ENCODE data around the gene CACHD1.

Gene CACHD1

DNA sequence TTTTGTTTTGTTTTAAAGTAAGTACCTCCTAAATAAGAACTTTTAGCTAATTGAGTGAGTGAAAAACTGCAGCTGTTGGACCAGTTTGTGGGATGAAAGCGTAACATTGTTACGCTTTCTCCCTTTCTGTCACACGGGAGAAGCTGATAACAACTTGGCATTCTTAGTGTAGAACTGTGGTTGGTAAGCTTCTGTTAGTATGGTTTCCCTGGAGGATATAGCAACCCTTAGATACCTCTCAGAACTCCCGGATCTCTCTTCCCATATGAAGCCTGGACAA is 98.2 kb downstream of the CACHD1 start:
- ChIA-PET POLR2A (no interaction called here), CTCF (interaction anchor here (2.1 kb wide), 1 partner anchor 25 kb away, joined by 6 read pairs; no protein-coding TSS in a partner anchor)
- no peak for DNase-seq (ENCODE audit: extremely low spot score)
- TF ChIP-seq, protein P1, sequence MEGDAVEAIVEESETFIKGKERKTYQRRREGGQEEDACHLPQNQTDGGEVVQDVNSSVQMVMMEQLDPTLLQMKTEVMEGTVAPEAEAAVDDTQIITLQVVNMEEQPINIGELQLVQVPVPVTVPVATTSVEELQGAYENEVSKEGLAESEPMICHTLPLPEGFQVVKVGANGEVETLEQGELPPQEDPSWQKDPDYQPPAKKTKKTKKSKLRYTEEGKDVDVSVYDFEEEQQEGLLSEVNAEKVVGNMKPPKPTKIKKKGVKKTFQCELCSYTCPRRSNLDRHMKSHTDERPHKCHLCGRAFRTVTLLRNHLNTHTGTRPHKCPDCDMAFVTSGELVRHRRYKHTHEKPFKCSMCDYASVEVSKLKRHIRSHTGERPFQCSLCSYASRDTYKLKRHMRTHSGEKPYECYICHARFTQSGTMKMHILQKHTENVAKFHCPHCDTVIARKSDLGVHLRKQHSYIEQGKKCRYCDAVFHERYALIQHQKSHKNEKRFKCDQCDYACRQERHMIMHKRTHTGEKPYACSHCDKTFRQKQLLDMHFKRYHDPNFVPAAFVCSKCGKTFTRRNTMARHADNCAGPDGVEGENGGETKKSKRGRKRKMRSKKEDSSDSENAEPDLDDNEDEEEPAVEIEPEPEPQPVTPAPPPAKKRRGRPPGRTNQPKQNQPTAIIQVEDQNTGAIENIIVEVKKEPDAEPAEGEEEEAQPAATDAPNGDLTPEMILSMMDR (IDR thresholded peaks at IDR 0.05; ENCODE audit: control extremely low read depth, extremely low read depth, low read depth, missing control alignments), result no peak

DNA sequence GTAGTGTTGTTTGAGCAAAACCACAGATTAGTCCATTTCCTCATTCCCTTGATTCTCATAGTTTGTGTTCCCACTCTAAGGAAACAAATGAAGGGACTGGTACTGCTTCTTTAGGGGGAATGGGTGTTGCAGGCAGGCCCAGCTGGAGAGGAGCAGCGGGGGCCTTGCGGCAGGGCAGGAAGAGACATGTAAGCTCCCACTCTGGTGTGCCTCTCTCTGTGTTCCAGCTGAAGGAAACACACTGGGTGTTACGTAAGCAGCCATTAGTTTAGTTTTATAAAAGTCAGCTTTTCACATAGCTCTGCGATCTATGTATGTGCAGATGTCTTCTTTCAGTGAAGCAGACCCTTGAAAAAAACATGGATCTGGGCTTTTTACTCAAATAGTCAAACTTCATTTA is 99.5 kb downstream of the CACHD1 start:
- POLR2A ChIA-PET, result no interaction called here
- TF ChIP-seq, protein P1 (IDR thresholded peaks at IDR 0.05; ENCODE audit: control extremely low read depth, extremely low read depth, low read depth, missing control alignments), result no peak
- DNase-seq (ENCODE audit: extremely low spot score), result no peak
- CTCF ChIA-PET, result interaction anchor here (1.3 kb wide), 1 partner anchor 10 kb away, joined by 5 read pairs; no protein-coding TSS in a partner anchor

DNA sequence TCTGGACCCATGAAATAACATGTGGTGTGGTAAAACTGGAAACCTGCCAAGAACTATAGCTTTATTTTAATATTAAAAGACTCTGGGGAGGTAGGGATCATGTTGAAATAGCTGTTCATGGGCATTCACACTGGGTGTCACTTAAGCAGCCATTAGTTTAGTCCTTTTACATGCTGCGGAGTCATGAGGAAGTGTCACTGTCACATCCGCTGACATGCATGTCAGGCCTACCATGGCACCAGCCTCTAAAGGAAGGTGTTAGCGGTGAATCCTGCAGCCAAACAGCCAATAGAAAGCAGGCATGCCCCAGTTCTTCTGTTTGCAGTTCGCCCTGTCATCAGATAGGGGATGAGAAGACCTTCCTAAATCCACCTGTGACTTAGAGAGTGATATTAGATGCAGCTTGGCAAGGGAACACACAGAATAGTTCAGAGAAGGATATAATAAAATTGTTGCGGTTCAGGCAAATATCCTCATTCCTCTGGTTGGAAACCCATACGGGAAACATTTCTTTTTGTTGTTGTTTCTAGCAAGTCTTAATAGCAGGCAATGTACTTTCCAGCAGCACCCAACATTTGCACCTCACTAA is 100.4 kb downstream of the CACHD1 start:
- CTCF ChIA-PET, result interaction anchor here (1.3 kb wide), 1 partner anchor 9 kb away, joined by 5 read pairs; no protein-coding TSS in a partner anchor
- POLR2A ChIA-PET, result no interaction called here
- DNase-seq (ENCODE audit: extremely low spot score), result no peak
- TF ChIP-seq, protein P1 (IDR thresholded peaks at IDR 0.05; ENCODE audit: control extremely low read depth, extremely low read depth, low read depth, missing control alignments), result no peak

DNA sequence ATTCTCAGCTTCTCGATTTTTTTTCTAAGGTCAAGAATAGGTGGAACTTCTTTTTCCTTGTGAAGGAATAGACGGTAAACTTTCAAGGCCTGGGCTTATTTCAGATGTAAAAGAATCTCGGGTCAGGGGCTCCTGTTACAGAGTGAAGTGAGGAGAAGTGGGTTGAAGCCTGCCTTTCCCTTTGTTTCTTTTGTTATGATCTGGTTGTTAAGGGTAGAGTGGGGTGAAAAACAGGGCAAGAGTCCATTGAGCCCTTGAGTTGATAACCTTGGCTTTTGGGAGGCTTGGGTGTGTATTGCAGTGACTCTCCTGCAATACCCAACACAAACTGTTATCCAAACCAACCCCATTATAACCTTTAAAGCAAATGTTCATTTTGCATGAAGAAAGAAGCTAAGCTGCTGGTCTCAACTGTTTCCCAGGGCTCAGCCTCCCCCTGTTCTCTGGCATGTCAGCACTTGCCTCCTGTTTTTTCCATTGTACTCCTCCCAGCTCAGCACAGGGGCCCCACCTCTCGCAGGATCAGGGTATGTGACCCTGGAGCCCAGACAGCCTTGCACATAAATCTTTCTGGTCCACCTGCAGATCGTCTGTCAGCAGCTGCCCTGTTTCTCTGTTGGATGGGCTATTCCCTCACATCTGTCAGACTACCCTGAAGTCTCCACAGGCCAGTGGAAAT is 102.4 kb downstream of the CACHD1 start:
- TF ChIP-seq, protein P1 (IDR thresholded peaks at IDR 0.05; ENCODE audit: control extremely low read depth, extremely low read depth, low read depth, missing control alignments), result no peak
- ChIA-PET CTCF (interaction anchor here (3.1 kb wide), 1 partner anchor 11 kb away, joined by 9 read pairs; no protein-coding TSS in a partner anchor), POLR2A (no interaction called here)
- no peak for DNase-seq (ENCODE audit: extremely low spot score)

DNA sequence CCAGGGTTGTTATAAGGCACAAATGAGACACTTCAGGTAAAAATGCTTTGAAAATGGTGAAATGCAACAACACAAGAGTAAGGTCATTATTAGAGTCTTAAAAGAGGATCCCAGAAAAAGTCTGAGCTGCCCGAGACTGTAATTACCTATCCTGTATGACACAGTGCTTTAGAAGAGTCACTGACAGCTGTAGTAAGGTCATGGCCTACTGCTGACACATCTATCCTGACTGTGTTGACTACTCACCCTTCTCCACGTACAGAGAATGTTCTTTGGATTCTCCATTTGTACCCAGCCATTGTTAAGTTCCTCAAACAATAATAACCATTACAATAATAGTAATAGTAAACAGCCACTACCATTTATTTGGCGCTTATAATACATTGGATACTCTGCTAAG is 104.4 kb downstream of the CACHD1 start:
- ChIA-PET POLR2A (no interaction called here), CTCF (interaction anchor here (0.9 to 3.1 kb wide), 4 partner anchors 9 to 29 kb away, joined by 3 to 9 read pairs (median 4); no protein-coding TSS in a partner anchor)
- TF ChIP-seq, protein P1 (IDR thresholded peaks at IDR 0.05; ENCODE audit: control extremely low read depth, extremely low read depth, low read depth, missing control alignments), result no peak
- no peak for DNase-seq (ENCODE audit: extremely low spot score)

DNA sequence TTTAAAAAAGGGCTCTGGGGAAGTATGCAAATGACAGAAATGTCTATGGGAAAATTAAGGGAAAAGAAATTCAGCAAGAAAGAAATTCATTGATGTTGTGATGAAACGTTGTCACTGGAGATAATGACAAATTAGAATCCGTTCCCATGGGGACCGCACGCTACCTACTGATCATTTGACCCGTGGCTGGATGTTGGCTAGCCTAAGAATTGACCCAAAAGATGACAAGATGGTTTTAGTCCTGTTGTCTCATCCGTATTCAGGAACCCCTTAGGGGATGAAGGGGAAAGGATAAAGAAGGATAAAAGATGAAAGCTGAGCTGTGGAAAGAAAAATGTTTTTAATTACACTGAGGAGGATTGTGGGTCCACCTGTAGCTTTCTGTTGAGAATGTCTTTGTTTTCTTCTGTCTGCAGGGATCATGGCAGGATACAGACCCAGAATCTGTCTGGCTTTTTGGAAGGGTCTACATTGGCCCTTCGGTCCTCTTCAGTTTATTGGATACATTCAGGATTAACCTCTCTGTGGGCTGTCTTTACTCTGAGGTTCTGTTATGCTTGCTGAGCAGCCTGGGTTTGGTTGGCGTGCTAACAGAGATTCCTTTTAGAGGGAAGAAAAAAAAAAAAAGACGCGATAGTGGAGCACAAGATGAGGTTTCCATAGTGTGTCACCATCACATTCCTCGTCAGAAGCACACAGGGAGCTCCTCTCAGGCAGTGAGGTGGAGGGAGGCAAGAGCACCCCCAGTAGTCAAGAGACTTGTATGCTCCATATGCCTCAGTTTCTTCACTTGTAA is 106.2 kb downstream of the CACHD1 start:
- DNase-seq (ENCODE audit: extremely low spot score), result no peak
- TF ChIP-seq, protein P1 (IDR thresholded peaks at IDR 0.05; ENCODE audit: control extremely low read depth, extremely low read depth, low read depth, missing control alignments), result no peak
- ChIA-PET CTCF (interaction anchor here (1.2 to 1.8 kb wide), 4 partner anchors 13 to 23 kb away, joined by 3 to 4 read pairs (median 4); no protein-coding TSS in a partner anchor), POLR2A (no interaction called here)
